ENCODE measurements around the gene FANCD2OS.
A peak's percentile ranks its signal among the peaks of the same experiment; 100 is the strongest.
"Not testable (repeated sequence)": the region's sequence is repeated elsewhere in the genome, so short reads cannot be mapped to it uniquely, and the experiment has no call there.

The FANCD2OS gene

DNA sequence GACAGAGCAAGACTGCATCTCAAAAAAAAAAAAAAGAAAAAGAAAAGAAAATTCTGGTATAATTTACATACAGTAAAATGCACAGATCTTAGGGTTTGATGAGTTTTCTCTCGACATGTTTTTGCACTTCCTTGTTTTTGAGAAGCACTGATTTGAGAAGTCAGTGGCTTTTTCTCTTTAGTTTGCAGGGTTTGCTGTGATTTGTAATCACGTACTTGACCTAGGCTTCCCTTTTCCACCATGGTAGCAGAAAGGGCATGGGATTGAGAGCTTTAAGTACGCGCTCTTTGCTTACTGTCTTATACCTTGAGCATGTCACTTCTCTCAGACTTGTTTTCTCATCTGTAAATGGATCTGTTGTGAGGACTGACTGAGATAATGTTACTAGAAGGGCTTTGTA, 37.6 kb upstream of the FANCD2OS start:
- H3K4me3 ChIP-seq (ENCODE audit: low read length) = no peak overlapping the region
- no peak for TF ChIP-seq CTCF (conservative IDR thresholded peaks at IDR 0.05; ENCODE audit: low read depth, low read length)
- DNase-seq (ENCODE audit: low read depth) = no peak

DNA sequence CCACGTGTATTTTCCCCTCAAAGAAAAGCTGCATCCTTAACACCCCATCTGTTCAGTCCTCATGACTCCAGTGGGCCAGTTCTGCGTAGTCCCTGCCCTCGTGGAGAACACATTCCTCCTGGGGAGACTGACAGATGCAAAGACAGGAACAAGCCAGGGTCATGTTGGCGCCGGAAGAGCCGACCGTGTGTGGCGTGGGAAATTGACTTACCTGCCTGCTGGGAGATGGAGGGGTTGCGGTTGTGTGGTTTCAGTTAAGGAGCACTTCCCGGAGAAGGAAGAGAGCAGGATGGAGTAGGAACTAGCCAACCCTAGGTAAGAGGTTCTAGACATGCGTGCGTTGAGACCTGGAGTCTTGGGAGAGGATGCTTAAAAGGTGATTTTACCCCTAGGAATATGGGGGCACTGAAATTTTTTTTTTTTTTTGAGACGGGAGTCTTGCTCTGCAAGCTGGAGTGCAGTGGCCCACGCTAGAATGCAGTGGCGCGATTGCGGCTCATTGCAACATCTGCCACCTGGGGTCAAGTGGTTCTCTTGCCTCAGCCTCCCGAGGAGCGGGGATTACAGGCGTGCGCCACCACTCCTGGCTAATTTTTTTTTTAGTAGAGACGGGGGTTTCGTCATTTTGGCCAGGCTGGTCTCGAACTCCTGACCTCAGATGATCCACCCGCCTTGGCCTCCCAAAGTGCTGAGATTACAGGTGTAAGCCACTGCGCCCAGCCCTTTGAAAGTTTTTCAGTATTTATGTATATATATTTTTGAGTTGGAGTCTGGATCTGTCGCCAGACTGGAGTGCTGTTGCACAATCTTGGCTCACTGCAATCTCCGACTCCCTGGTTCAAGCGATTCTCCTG, 34.9 kb upstream of the FANCD2OS start:
- no peak for DNase-seq (ENCODE audit: low read depth)
- no peak for TF ChIP-seq CTCF (conservative IDR thresholded peaks at IDR 0.05; ENCODE audit: low read depth, low read length)
- H3K4me3 ChIP-seq (ENCODE audit: low read length) = peak overlapping the region; percentile 68

- H3K4me3 ChIP-seq (ENCODE audit: low read length) = peak overlapping the region; percentile 68
- TF ChIP-seq CTCF (conservative IDR thresholded peaks at IDR 0.05; ENCODE audit: low read depth, low read length) = no peak
- DNase-seq (ENCODE audit: low read depth) = no peak
Measured at GRCh38 chr3:10140996-10141546, 33.0 kb upstream of the FANCD2OS start.

GRCh38 chr3:10137178-10137577, 29.1 kb upstream of the FANCD2OS start:
- no peak for DNase-seq (ENCODE audit: low read depth)
- H3K4me3 ChIP-seq (ENCODE audit: low read length) = no peak overlapping the region
- no peak for TF ChIP-seq CTCF (conservative IDR thresholded peaks at IDR 0.05; ENCODE audit: low read depth, low read length)

- no peak for DNase-seq (ENCODE audit: low read depth)
- no peak for TF ChIP-seq CTCF (conservative IDR thresholded peaks at IDR 0.05; ENCODE audit: low read depth, low read length)
- H3K4me3 ChIP-seq (ENCODE audit: low read length) = no peak overlapping the region
Measured at GRCh38 chr3:10136426-10137005, 28.5 kb upstream of the FANCD2OS start.

DNA sequence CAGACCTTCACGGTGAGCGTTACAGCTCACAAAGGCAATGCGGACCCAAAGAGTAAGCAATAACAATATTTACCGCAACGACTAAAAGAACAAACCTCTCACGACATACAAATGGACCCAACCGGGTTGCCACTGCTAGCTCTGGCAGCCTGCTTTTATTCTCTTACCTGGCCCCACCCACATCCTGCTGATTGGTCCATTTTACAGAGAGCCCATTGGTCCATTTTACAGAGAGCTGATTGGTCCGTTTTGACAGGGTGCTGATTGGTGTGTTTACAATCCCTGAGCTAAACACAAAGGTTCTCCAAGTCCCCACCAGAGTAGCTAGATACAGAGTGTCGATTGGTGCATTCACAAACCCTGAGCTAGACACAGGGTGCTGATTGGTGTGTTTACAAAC, 27.8 kb upstream of the FANCD2OS start:
- not testable (repeated sequence) for DNase-seq (ENCODE audit: low read depth); H3K4me3 ChIP-seq (ENCODE audit: low read length)

DNA sequence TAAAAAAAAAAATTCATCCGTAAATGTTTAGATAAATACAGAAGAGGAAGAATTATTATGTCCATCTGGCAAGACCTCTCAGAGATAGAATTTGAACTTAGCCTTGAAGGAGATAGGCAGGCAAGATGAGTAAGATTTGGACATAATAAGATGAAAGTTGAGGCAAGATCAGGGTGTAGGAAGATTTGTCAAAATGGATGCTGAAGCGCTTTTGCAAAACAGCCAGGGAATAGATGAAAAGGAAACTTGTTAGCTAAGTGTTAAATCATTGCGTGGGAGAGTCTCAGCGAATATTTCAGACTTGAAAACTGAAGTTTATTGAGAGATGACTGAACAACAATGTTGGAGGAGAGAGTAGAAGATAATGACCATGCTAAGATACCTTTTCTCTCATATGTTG, 14.7 kb upstream of the FANCD2OS start:
- no peak for TF ChIP-seq CTCF (conservative IDR thresholded peaks at IDR 0.05; ENCODE audit: low read depth, low read length)
- no peak overlapping the region for H3K4me3 ChIP-seq (ENCODE audit: low read length)
- DNase-seq (ENCODE audit: low read depth) = no peak

All from retinal pigment epithelial cell (primary cell).